Small intestine (tissue), 7 donors: ENCODE data around the gene NEU2. TPM values are rescaled to one million over a fixed set of nuclear protein-coding genes. Genes with fewer than 3 reads are reported as not detected.

Experiments used
- DNase-seq, 2 donors: peaks; one replicate each; pipeline versions ENCODE4 v3.0.0 to v3.0.0-alpha.2; 2013
- FAIRE-seq: peaks from 2 replicates; lab custom pipeline; 2012; peaks lifted over from hg19 to GRCh38; lab: Jason Lieb, UNC
- H3K27ac ChIP-seq, 3 donors: one replicate each; pipeline ENCODE4 v1.5.1; 2013; ENCODE audit warnings: low read length in 2 of 3, mild to moderate bottlenecking in 2 of 3, control low read depth in 1 of 3, inconsistent platforms in 1 of 3, low read depth in 1 of 3, moderate library complexity in 1 of 3
- H3K27me3 ChIP-seq, 3 donors: one replicate each; pipeline ENCODE4 v1.6.1; 2013; ENCODE audit warnings: low read length in 3 of 3, inconsistent platforms in 1 of 3; ENCODE audit not compliant: control insufficient read depth in 3 of 3, insufficient read depth in 3 of 3
- H3K36me3 ChIP-seq, 3 donors: one replicate each; pipeline ENCODE4 v1.6.1; 2013; ENCODE audit warnings: low read length in 3 of 3, inconsistent platforms in 1 of 3, low read depth in 1 of 3, mild to moderate bottlenecking in 1 of 3, moderate library complexity in 1 of 3; ENCODE audit not compliant: control insufficient read depth in 3 of 3, insufficient read depth in 2 of 3
- H3K4me1 ChIP-seq, 3 donors: one replicate each; pipeline ENCODE4 v1.6.1; 2013; ENCODE audit warnings: low read length in 2 of 3, inconsistent platforms in 1 of 3, low read depth in 1 of 3, mild to moderate bottlenecking in 1 of 3, moderate library complexity in 1 of 3; ENCODE audit not compliant: control insufficient read depth in 3 of 3, insufficient read depth in 2 of 3
- H3K4me3 ChIP-seq, 3 donors: one replicate each; pipeline ENCODE4 v1.5.1; 2013; ENCODE audit warnings: low read length in 3 of 3, control low read depth in 1 of 3, inconsistent platforms in 1 of 3, low read depth in 1 of 3, mild to moderate bottlenecking in 1 of 3, moderate library complexity in 1 of 3
- H3K9me3 ChIP-seq, 2 donors: one replicate each; pipeline ENCODE4 v1.6.1; 2013; ENCODE audit warnings: low read depth in 1 of 2, low read length in 1 of 2; ENCODE audit not compliant: control insufficient read depth in 2 of 2, insufficient read depth in 1 of 2
- WGBS, 3 donors: extraction: QIAGEN DNeasy Blood & Tissue Kit; methylation state at CpG; one replicate each; pipeline ENCODE4 v1.1.7; 2013; 5-methylcytosine and 5-hydroxymethylcytosine counted together
- polyA plus RNA-seq, 4 donors: library from polyadenylated mRNA; stranded (reverse) in 3 of 4; unstranded in 1 of 4; fragments of 200-250 nt in 3 of 4; fragments of 120-200 nt in 1 of 4; gene quantifications; one replicate each; pipeline versions ENCODE4 v1.2.1 to v1.2.3, GENCODE V29; 2013
- donor health status: healthy with polysubstance abuse.
- donor health status: control.
- donor health status: control.
- donor health status: Bipolar disorder and iron deficiency.
- donor health status: healthy.

The NEU2 gene
- polyA plus RNA-seq, 4 donors: not detected

- H3K4me1 ChIP-seq: peaks cover 2 to 39% (median 9%) of the 10 kb centered on the region in 3 donors
- WGBS, 3 donors: 52 to 65% (median 53%) methylated on average over 13 of the region's 13 CpGs
- peaks cover 0 to 2% (median 0%) of the 10 kb centered on the region in 3 donors for H3K36me3 ChIP-seq
- peak; percentile 52 to 79 for DNase-seq
- FAIRE-seq: no peak
- H3K27ac ChIP-seq: peak overlapping the region; percentile 59 to 84 (median 65)
- H3K9me3 ChIP-seq: no peaks in the 10 kb centered on the region
- no peaks in the 10 kb centered on the region for H3K27me3 ChIP-seq
- peak overlapping the region; percentile 5 to 62 (median 58) for H3K4me3 ChIP-seq
Observed at GRCh38 chr2:233060501-233060979, 28.1 kb downstream of the NEU2 start.

- FAIRE-seq (no peak), DNase-seq (no peak)
- Histone ChIP-seq H3K27me3 (no peaks in the 10 kb centered on the region), H3K4me1 (peaks cover 2 to 39% (median 9%) of the 10 kb centered on the region in 3 donors), H3K36me3 (peaks cover 0 to 4% (median 0%) of the 10 kb centered on the region in 3 donors), H3K9me3 (no peaks in the 10 kb centered on the region), H3K4me3 (peak overlapping the region; percentile 5 to 62 (median 58)), H3K27ac (peak overlapping the region; percentile 22 to 84 (median 59))
- WGBS, 3 donors: 56 to 79% (median 60%) methylated on average over 8 to 10 of the region's 10 CpGs
Observed at GRCh38 chr2:233060980-233061590, 28.6 kb downstream of the NEU2 start.

GRCh38 chr2:233061591-233062450, 29.3 kb downstream of the NEU2 start:
- 26 to 47% (median 40%) methylated on average over 12 of the region's 12 CpGs for WGBS, 3 donors
- peak overlapping the region; percentile 22 to 84 (median 59) for H3K27ac ChIP-seq
- DNase-seq (peak in 1 of 2 donors; percentile 71), FAIRE-seq (no peak)
- peaks cover 0 to 5% (median 0%) of the 10 kb centered on the region in 3 donors for H3K36me3 ChIP-seq
- H3K4me3 ChIP-seq: peak overlapping the region; percentile 5 to 62 (median 58)
- H3K27me3 ChIP-seq: no peaks in the 10 kb centered on the region
- H3K4me1 ChIP-seq: peaks cover 2 to 39% (median 9%) of the 10 kb centered on the region in 3 donors
- no peaks in the 10 kb centered on the region for H3K9me3 ChIP-seq

- H3K4me1 ChIP-seq: peaks cover 2 to 39% (median 15%) of the 10 kb centered on the region in 3 donors
- WGBS, 3 donors: 53 to 81% (median 61%) methylated on average over 4 of the region's 4 CpGs
- H3K27me3 ChIP-seq: no peaks in the 10 kb centered on the region
- H3K27ac ChIP-seq: peak overlapping the region in 2 of 3 donors; percentile 59 to 84
- FAIRE-seq (no peak), DNase-seq (no peak)
- peak overlapping the region; percentile 5 to 58 (median 19) for H3K4me3 ChIP-seq
- H3K36me3 ChIP-seq: peaks cover 0 to 5% (median 0%) of the 10 kb centered on the region in 3 donors
- H3K9me3 ChIP-seq: no peaks in the 10 kb centered on the region
Observed at GRCh38 chr2:233062451-233062850, 30.0 kb downstream of the NEU2 start.

- Histone ChIP-seq H3K36me3 (peaks cover 0 to 5% (median 0%) of the 10 kb centered on the region in 3 donors), H3K27ac (peak overlapping the region in 1 of 3 donors; percentile 11), H3K4me3 (peak overlapping the region in 1 of 3 donors; percentile 26), H3K27me3 (no peaks in the 10 kb centered on the region), H3K4me1 (peaks cover 2 to 39% (median 16%) of the 10 kb centered on the region in 3 donors), H3K9me3 (no peaks in the 10 kb centered on the region)
- 69 to 81% (median 76%) methylated on average over 6 of the region's 6 CpGs for WGBS, 3 donors
- DNase-seq (no peak), FAIRE-seq (no peak)
Observed at GRCh38 chr2:233062946-233063268, 30.4 kb downstream of the NEU2 start.

GRCh38 chr2:233063269-233063975, 30.9 kb downstream of the NEU2 start:
- H3K27me3 ChIP-seq: no peaks in the 10 kb centered on the region
- DNase-seq: peak in 1 of 2 donors; percentile 49
- H3K4me1 ChIP-seq: peaks cover 2 to 39% (median 16%) of the 10 kb centered on the region in 3 donors
- H3K27ac ChIP-seq: peak overlapping the region in 1 of 3 donors; percentile 11
- peak overlapping the region in 1 of 3 donors; percentile 26 for H3K4me3 ChIP-seq
- peaks cover 0 to 5% (median 0%) of the 10 kb centered on the region in 3 donors for H3K36me3 ChIP-seq
- no peak for FAIRE-seq
- no peaks in the 10 kb centered on the region for H3K9me3 ChIP-seq
- WGBS, 3 donors: 63 to 70% (median 69%) methylated on average over 13 of the region's 13 CpGs

- FAIRE-seq: no peak
- H3K27me3 ChIP-seq: peaks cover 0 to 3% (median 0%) of the 10 kb centered on the region in 3 donors
- peaks cover 0 to 5% (median 0%) of the 10 kb centered on the region in 3 donors for H3K36me3 ChIP-seq
- no peak for DNase-seq
- peak overlapping the region in 1 of 3 donors; percentile 11 for H3K27ac ChIP-seq
- 56 to 84% (median 71%) methylated on average over 9 of the region's 9 CpGs for WGBS, 3 donors
- peaks cover 2 to 39% (median 16%) of the 10 kb centered on the region in 3 donors for H3K4me1 ChIP-seq
- no peaks in the 10 kb centered on the region for H3K9me3 ChIP-seq
- no peak overlapping the region for H3K4me3 ChIP-seq
Observed at GRCh38 chr2:233063976-233064411, 31.5 kb downstream of the NEU2 start.
